Melanocyte of skin (primary cell): ENCODE measurements around the gene PTGDR2. TPM values are rescaled to one million over a fixed set of nuclear protein-coding genes. Genes with fewer than 3 reads are reported as not detected.

Experiments
- total RNA-seq, 2 donors: library from RNA; depleted of rRNA; stranded (reverse); fragments of >200 nt; gene quantifications; 2 replicates each; pipeline ENCODE4 v1.2.3, GENCODE V29; 2012

PTGDR2 gene
- under 1 TPM; under 0.01 TPM for total RNA-seq

DNA sequence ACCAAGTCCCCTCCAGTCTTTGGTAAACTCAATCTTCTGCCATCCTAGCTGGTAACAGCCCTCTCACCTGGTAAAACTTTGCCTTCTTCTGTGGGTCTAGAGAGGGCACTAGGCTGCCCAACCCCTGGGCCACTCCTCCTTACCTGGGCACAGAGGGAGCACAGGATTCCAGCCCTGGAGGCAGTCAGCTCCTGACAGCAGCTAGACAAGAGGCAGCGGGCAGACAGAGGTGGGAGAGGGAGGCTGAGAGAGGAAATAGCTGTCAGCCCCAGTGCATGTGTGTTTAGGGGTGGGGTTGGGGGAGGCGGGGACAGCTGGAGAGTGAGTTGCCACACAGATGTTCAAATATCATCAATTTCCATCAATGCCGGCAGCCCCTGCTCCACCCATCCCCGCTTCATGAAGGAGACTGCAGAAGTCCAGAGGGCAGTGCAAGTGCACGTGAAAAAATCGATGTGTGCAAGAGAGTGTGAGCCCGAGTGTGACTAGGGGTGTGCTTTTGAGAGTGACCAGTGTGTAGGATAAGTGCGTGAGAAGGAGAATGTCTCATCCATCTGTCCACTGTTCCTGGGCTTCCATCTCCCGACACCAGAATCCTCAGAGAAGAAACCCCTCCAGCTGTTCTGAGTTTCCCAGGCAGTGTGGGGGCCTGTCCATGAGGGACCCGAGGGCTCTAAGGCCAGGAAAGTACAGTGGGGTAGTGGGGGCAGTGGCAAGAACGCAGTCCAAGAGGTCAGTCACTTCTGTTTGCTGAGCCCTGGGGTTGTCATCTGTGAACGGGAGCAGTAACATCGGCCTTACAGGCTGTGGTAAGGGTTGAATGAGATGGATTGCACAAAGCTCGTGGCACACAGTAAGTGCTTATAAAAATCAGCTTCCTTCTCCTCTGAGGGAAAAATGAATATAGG is at the start of gene PTGDR2:
TSS of gene PTGDR2 (minus strand) at position 225 of the 908 bp plus-strand sequence. CDS start 2,228 bp downstream, outside the sequence.

DNA sequence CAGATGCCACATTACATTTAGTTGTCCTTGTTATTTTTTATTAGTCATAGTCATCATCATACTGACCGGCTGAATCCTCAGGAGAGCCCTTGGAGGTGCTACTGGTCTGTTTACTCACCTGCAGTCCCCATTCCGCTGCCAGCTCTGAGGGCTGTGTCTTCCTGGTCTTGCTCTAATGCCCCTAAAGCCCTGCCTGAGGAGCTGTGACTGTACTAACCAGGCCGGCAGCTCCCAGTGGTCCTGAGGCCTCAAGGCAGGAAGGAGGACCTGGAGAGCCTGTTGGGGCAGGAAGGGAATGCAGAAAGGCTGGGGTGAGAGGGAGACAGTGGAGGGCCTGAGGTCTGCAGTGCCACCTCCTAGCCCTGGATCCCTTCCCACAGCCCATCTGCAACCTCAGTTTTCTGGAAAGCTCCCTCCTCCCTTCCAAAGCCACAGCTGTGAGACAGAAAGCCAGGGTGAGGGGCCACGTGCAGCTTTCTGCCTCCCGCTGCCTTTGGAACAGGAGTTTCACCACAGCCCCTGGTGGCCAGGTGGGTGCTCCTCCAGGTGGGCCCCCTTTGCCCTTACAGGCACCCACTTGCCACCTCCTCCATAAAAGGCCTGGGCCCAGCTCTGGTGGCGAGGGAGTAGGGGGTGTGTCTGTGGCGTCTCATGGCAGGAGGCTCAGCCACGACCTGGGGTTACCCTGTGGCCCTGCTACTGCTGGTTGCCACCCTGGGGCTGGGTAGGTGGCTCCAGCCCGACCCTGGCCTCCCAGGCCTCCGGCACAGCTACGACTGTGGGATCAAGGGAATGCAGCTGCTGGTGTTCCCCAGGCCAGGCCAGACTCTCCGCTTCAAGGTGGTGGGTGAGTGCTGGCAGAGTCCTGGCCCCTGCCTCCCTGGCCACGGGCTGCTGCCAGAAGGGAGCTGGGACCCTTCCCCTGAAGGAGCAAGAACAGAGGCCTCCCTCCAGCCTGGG is 11.4 kb upstream of the PTGDR2 start, which contains the start of gene ZP1:
TSS of gene ZP1 (plus strand) at position 632 of the 960 bp plus-strand sequence. CDS start at position 652, 20 bp downstream.

DNA sequence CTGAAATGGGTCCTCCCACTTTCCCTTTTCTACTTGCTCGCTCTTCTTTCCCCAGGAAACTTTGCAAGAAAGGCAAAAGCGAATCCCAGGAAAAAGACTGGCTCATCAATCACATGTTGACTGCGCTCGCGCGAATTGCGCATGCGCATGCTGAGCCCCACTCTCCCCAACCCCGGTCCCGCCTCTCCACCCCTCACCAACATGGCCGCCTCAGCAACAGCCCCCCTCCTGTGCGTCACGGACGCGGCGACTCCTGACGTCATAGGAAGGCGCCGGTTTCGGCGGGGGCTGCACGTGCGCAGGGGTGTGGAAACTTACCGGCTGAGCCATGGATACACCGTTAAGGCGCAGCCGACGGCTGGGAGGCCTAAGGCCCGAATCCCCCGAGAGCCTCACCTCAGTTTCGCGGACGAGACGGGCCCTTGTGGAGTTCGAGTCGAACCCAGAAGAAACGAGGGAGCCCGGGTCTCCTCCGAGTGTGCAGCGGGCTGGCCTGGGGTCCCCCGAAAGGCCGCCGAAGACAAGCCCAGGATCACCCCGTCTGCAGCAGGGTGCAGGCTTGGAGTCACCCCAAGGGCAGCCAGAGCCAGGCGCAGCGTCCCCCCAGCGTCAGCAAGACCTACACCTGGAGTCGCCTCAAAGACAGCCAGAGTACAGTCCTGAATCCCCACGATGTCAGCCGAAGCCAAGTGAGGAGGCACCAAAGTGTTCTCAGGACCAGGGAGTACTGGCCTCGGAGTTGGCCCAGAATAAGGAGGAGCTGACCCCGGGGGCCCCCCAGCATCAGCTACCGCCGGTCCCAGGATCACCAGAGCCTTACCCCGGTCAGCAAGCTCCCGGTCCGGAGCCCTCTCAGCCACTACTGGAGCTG is 13.7 kb downstream of the PTGDR2 start, which contains the start of gene CCDC86:
TSS of gene CCDC86 (plus strand) at position 317 of the 871 bp plus-strand sequence. CDS start at position 329, 12 bp downstream.

Other genes with a start within 250 kb of the PTGDR2 start
- not detected for gene MS4A8, start 156.3 kb downstream of the PTGDR2 start, total RNA-seq
- gene MS4A18, start 131.2 kb downstream of the PTGDR2 start, total RNA-seq = not detected
- gene MS4A15, start 99.1 kb downstream of the PTGDR2 start, total RNA-seq = not detected
- gene MS4A10, start 70.6 kb downstream of the PTGDR2 start, total RNA-seq = not detected
- gene CCDC86, start 13.8 kb downstream of the PTGDR2 start, total RNA-seq = 10 to 100 TPM; 14.1 to 36.6 TPM
- under 1 TPM in 1 of 2 donors, not detected in 1; under 0.01 TPM for gene ZP1, start 11.6 kb upstream of the PTGDR2 start, total RNA-seq
- gene PRPF19, start 50.6 kb upstream of the PTGDR2 start, total RNA-seq = 10 to 100 TPM; 49.2 to 78.6 TPM
- gene TMEM109, start 58.2 kb upstream of the PTGDR2 start, total RNA-seq = 10 to 100 TPM; 49.6 to 59.6 TPM
- 10 to 100 TPM; 11.3 to 31.7 TPM for gene TMEM132A, start 68.5 kb upstream of the PTGDR2 start, total RNA-seq
- 10 to 100 TPM; 18.9 to 30.6 TPM for gene SLC15A3, start 96.2 kb upstream of the PTGDR2 start, total RNA-seq
- under 1 TPM; under 0.01 to 0.33 TPM for gene CD6, start 115.7 kb upstream of the PTGDR2 start, total RNA-seq
- not detected for gene CD5, start 246.5 kb upstream of the PTGDR2 start, total RNA-seq